HG03139 (cell line): ENCODE data around the gene CPNE4.
"Not testable (repeated sequence)": the region's sequence is repeated elsewhere in the genome, so short reads cannot be mapped to it uniquely, and the experiment has no call there.

ENCODE experiments used
- ATAC-seq: cut with Tn5 transposase; IDR thresholded peaks from one replicate; pipeline ENCODE4 v1.9.1; 2021; ENCODE audit not compliant: unreplicated experiment

The CPNE4 gene

DNA sequence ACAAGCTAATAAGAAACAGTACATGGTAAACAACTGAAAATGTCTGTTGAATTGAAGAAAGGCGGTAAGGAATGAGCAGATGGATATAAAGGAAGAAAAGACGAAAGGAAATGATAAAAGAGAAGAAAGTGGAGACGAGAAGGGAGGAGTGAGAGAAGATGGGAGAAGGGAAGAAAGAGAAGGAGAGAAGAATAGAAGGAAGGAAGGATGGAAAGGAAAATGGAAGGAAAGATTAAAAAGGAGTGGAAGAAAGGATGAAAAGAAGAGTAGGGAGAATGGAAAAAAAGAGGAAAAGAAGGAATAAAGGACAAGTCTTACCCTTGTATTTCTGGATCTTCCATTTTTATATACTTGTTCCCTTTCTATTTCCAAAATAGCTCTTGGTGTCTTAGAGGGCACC is 17.7 kb downstream of the CPNE4 start:
- ATAC-seq, result no peak

DNA sequence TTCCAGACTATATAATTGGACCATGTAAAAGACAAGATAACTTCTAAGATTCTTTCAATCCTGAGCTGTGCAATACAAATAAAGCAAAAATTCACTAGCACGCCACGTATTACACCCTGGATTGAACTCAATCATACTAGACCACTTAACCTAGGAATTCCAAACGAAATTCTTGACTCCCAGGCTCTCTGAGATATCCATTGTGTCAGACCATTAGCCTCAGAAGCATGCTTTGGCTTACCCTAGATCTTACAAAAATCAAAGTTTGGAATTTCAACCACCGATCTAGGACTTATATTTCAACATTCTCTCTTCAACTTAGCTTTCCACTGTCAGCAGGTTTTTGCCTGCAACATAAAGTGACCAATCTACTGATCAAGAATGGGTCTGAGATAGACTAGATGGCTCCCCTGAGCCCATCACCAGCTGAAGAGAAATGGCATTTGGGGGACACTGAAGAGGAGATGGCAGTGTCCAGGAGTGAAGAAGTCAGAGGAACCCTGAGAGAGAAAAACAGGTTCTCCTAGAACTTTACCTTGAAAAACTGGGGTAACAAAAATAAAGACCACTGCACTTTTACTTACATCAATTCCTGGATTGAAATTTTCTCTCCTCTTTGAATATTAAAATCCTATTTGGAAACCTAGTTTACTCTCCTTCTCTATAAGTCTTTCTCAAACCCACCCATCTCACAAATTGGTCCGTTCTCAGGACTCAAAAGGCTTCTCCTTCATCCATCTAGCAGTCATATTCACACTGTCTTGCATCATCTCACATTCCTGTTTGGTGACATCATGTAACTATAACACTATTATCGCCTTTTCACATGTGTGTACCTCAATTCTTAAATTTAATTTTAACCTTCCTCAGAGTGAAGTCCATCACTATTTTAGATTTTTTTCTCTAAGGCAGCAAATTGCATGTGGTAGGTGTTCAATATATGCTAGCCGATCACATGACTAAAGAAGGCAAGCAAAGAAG is 18.5 kb downstream of the CPNE4 start:
- ATAC-seq, result no peak

DNA sequence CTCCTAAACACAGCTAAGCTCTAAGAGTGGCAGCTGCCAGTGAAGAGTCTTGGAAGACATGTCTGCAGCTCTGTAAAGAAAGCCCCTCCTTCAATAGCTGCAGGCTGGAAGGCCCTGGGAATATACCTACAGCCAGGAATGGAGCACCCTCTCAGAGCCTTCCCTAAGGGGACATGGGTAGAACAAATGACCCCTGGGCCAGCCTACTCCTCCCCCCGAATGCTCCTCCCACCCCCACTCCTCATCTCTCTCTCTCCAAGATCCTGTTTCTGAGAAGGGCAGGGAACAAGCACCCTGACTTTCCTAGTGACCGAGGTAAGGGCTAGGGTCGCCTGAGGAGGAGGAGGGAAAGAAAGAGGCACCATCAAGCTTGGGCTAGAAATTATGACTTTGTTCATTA is 20.7 kb downstream of the CPNE4 start:
- ATAC-seq, result no peak

DNA sequence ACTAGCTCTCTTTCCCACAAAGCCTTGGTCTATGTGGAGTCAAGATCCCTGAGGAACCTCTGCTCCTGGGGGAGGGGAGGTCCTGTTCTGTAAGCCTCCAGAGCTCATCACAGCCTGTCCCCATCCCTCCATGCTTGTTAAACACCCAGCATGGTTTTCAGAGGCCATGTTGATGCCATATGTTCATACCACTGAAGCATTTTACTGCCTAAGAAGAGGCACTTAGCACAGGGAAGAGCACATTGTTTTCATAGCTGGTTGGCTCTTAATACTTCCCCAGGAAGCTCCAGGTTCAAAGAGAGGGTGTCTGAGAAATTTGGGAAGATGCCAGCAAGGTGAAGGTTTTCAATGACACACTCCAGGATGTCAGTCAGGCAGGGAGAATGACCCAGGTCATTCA is 25.6 kb downstream of the CPNE4 start:
- ATAC-seq, result no peak

DNA sequence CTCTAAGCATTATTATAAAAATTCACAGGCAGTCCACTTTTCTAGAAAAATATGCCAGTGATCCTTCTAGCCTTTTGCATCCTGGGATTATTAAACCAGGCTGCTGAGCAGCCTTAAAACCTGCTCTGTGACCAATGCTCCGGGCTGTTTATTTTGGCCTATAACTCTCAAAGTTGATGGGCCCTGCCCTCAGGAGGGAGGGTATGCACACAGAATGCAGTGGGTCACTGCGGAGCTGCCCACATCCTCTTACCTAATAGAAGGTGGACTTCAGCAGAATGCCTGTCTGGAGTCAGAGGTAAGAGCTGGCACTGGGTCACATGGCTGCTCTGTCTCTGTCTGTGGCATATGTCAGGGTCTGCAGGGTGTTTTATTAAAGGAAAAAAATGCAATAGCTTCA is 26.0 kb downstream of the CPNE4 start:
- ATAC-seq, result no peak

DNA sequence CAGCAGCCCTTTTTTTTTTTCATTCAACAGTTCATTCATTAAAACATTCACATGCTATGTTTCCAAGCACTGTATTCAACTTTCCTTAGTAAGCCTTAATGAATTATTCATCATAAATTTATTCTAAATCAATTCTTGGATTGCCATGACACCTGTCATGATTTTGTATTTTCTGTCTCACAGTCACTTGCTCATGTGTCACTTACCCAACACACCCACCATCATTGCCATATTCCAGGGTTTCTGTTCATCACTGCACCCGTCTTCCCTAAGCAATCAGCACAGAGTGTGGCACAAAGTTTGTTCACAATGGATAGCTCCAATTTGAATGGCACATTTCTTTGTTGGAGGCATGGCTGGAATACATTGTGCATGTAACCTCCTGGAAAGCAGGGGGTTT is 27.2 kb downstream of the CPNE4 start:
- ATAC-seq, result no peak

DNA sequence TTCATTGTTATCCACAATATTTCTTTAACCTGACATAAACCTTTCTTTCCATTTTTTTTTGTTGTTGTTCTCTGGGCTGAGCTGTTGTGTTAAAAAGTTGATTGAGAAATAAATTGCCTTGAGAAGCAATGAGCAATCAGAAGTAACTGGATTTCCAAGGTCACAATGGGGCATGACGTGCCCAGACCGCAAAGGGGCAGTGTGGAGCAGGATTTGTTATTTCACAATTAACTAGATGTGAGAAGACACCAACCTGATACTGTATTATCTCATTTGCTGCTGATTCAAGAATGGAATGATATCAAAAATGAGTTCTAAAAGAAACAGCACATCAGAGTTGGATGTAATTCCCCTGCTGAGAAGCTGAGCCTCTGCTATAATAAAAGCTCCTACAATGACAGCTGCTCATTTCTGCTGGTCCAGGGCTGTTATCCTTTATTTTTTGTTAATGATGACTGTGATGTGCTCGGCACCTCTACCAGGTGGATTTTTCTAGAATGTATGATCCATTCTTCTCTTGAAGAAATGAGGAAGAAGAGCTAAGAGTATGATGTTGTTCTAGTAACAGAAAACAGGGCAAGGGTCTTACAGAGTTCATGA is 28.1 kb downstream of the CPNE4 start:
- no peak for ATAC-seq

DNA sequence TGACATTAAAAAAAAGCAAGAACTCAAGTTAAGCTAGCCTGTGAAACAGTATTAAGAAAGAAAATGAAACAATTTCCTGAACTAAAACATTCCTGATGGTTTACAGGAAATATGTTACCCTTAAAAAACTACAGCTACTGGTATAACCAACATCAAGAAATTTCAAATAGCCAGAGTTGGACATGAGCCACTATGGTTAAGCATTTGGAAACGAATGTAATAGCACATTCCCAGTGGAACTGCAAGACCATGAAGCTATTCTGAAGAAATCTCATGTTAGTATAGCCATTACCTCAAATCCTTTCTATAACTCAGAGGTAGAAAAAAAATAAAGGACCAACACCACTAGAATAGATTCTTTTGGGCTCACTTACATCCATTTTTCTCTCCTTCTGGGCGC is 30.2 kb downstream of the CPNE4 start:
- ATAC-seq, result no peak

DNA sequence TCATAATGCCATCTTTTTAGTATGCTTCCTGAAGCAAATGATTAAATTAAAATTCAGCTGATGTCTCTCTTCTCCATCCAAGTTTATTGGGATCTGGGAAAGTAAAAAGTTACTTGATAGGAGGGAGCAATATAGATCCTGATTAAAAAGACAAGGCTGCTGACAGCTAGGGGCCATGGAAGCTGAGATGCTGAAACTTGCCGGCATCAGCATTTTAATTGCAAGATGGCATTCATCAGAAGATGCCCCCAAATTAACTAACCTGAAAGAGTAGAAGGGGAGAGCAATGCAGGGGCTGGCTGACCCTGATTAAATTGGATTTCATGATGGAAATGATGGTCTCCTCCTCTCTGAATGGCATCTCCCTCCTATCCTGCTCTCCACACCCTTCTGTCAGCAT is 31.1 kb downstream of the CPNE4 start:
- no peak for ATAC-seq

DNA sequence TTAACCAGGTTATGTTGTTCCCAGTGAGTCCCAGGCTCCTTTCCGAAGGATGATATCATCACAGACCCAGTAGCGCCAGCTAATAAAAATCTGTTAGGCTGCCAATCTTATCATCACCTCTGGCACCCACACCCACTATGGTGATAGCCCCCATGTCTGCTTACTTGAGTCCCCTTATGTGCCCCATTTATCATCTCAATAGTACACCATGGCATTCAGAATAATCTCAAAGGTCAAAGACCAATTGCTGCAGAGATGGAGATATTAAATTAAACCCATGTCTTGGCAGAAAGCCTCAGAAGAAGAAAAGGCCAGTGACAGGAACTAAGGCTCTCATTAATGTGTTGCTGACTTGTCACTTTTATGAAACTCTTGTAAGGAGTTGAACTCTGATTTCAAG is 32.8 kb downstream of the CPNE4 start:
- no peak for ATAC-seq

DNA sequence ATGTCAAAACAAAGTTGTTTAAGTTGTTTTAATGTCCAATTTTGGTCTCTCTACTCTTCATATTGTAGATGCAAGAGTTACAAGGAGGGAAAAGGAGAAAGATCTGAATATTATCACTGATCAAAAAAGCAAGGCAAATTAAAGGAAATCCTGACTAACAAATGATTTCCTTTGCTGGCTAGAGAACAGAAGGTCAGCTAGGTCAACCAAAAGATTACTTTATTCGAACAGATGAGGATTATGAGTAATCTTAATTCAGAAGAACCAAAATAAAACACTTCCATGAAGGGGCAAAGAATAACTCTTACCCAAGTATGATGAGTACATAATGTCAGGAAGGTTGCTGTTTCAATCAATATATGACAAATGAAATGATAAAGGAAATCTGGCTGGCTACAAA is 33.8 kb downstream of the CPNE4 start:
- no peak for ATAC-seq

DNA sequence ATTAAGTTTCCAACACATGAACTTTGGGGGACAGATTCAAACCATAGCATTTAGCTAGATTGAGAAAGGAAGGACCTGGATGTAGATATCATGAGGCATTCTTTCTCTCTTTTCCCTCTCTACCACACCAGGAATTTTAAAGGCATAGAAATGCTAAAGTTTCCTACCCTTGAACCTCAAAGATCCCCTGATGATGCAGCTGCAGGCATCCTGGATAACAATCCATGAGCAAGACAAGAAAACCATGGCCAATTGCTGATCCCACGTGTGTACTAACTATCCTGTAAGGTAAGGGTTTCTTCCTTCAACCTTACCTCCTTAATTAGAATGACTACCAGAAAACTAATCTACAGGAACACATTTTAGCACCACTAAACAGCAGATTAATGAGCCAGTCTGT is 36.8 kb downstream of the CPNE4 start:
- no peak for ATAC-seq

DNA sequence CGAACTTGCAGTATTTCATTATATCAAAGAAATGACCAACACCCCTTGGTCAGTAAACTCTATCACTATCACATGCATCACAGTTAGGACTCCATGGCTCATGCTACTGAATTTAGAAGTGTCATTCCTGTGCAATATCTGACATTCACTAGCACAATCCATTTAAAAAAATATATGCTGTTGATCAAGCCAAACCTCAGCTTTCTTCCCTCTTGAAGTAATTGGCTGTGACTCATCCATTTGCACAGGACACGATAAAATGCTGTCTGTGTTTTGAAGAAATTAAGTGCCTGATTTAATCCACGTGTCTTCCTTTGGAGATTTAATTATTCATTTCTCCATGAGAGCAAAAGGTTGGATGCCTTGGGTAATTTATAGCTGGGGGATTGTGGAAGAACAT is 38.9 kb downstream of the CPNE4 start:
- ATAC-seq, result no peak

DNA sequence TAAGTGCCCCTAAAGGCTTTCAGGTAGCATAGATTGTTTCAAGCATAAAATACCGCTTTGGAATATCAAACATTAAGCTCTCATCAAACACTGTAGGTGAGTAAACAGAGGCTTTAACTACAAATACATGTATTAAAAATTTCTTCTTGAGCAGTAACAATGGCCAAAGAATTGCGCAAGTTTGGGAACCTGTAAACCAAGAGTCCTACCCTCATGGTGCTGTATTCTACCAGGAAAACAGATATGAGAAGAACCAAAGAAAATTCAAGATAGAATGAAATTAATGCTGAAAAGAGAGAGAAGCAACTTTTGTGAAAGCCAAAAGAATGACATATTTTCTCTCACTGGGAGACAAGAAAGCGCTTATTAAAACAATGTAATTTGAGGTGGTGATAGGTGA is 45.5 kb downstream of the CPNE4 start:
- no peak for ATAC-seq

DNA sequence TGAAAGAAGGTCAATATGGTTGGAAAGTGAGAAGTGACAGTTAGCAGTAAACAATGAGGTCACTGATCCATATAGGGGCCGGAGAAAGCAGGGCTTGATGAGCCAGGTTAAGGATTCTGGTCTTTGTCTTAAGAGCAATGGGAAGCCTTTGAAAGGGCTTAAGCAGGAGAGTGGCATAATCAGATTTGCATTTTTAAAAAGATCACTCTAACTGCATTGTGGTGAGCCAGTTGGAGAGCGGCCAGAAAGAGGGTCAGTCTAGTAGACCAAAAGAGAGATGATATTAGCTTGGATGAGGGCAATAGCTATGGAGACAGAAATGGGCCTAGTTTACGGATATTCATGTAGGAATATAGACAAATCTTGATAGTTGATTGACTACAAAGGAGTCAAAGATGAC is 46.6 kb downstream of the CPNE4 start:
- no peak for ATAC-seq

DNA sequence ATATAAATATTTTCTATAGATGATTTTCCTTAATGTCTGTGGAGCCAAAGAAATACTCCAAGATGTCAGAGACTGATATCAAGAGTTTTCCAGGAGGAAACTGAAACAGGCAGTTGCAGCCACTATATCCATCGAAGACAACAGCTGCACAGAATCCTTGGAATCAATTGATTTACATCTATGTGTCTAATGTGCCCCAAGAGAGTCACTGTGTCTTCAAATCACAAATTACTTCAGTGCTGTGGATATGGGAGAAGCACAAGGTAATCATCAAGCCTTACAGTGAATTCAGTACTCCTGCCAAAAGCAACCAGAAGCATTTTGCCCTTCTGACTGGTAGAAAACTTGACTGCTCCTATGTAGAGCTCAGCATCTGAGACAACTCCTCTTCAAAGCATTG is 51.1 kb downstream of the CPNE4 start:
- no peak for ATAC-seq

DNA sequence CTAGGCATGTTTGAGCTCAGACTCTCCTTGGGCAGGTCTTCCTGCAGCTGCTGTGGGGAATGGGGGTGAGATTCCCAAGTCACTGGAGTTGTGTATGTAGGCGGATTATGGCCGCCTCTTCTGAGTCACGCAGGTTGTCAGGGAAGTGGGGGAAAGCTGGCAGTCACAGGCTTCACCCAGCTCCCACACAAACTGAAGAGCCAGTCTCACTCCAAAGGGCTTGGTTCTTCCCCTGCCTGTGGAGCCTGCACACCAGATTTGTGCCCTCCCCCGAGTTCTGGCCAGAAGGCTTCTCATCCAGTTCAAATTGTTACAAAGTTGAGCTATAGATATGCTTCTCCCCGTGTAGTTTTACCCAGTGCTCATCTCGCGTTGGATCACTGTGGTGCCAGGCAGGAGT is 53.5 kb downstream of the CPNE4 start:
- ATAC-seq, result no peak

DNA sequence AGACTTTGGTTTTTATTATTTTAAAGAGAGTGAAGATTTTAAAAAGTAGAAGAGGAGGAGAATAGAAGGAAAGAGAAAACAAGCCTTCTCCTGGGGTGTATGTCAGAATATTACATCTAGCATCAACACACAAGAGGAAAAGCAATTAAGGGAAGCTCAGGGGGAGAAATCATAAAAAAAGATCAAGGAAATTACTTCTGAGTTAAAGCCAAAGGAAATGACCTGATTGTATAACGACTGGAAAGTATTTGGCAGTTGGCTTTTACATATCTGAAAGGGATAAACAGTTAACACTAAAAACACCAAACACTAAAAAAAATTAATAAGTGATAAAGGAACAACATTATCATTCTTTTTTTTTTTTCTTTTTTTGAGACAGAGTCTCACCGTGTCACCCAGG is 58.4 kb downstream of the CPNE4 start:
- no peak for ATAC-seq

DNA sequence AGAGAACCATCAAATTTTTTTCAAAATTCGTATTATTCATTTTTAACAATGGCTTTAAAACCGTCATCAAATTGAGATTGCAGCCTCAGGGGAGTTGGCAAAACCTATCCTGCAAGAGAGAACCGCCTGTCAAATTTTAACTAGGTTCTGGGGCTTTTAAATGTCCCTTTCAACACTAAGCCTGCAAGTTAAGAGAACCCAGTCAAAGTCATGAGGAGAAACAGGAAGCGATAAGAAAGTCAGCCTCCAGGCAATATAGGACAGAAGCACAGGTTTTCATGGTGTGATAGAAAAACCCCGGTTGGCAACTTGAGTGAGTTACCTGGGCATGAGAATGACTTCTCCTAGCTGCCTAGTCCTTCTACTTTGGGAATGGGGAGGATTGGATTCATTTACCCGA is 59.8 kb downstream of the CPNE4 start:
- ATAC-seq, result no peak

DNA sequence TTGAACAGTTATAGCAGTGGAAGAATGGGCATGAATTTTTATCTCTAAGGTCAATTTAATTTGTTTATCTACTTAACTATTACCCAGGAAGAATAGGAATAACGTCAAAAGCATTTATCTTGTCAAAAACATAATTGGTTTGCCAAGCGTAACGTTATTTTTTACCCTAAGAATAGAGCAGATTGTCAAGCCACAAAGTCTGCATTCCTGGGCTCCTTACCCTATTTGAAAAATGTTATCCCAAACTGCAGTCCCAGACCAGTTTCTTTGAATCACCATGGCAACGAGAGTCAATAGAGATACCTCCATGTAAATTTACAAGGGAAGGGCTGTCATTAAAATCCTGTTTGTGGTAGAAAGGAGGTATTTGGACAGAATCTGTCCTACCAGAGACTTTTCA is 61.1 kb downstream of the CPNE4 start:
- ATAC-seq, result no peak

DNA sequence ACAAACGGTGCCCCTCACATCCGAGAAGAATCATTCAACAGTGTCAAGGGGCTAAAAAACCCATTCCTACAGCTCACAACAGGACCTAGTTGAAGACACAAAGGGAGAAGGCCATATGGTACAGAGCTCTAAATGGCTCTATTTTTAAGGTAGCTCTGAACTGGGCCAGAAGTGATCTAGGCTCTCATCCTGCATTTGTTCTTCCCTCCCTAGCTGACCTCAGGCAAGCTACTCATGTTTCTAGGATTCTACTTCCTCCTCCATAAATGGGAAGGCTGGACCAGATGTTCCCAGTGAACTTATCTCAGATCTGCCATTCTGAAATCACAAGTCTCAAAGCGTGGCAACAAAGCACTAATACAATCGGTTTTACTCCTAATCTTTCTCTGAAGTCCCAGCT is 62.3 kb downstream of the CPNE4 start:
- no peak for ATAC-seq

DNA sequence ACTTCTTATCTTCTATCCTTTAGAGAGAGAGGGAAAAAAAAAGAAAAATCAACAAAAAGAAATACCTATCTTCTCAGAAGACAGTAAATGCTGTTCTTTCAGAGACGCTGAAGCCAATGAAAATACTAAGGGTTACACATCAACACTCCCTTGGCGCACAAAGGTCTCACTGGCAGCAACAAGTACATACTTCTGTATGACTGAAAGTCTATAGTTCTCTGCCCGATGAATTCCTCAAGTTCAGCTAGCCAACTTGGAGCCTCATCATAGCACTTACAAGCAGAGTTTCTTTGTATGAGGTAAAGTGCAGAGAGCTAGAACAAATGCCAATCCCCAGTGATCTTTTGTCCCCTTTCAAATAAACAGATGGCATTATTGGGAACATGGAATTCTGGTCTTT is 62.7 kb downstream of the CPNE4 start:
- ATAC-seq, result no peak

DNA sequence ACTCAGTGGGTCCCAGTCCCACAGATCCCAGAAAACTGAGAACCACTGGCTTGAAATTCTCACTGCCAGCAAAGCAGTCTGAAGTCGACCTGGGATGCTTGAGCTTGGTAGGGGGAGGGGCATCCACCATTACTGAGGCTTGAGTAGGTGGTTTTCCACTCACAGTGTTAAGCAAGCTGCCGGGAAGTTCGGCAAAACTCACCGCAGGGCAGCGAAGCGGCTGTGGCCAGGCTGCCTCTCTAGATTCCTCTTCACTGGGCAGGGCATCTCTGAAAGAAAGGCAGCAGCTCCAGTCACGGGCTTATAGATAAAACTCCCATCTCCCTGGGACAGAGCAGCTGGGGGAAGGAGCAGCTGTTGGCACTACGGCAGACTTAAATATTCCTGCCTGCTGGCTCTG is 71.4 kb downstream of the CPNE4 start:
- not testable (repeated sequence) for ATAC-seq
